T-helper 2 cell treated with Interferon-gamma antibody and Interleukin-4, amounts not matched to agents 100 ng/mL and 5 ng/mL, for 36 hours (primary cell): Measurements from ENCODE around the gene ATG5. TPM values are rescaled to one million over a fixed set of nuclear protein-coding genes. Genes with fewer than 3 reads are reported as not detected.

Experiments
- intact Hi-C: fragments of 100-400 bp; cut with micrococcal nuclease; formaldehyde crosslinking; loops from one replicate; pipeline ENCODE4 v1.15.1; 2023
- total RNA-seq: library from RNA; stranded (reverse); gene quantifications from 2 replicates; pipeline ENCODE4 v1.2.3, GENCODE V29; 2022

ATG5 gene
- total RNA-seq, 1 donor from 2014 or later, result 32.9 TPM

- intact Hi-C loops, result no loop called here
These were observed 190.5 kb downstream of the ATG5 start for GRCh38 chr6:106134906-106135634.

Other genes starting within 250 kb of the ATG5 start
- 55.9 and 56.8 TPM in 2 replicates for gene PRDM1, start 239.4 kb downstream of the ATG5 start, total RNA-seq
- gene CRYBG1, start 35.0 kb upstream of the ATG5 start, total RNA-seq, result 29.1 and 29.8 TPM in 2 replicates